GM18526 (cell line): ENCODE data around the gene ZIM2.

ENCODE experiments used
- POLR2A ChIP-seq: IDR thresholded peaks from 3 replicates; pipeline ENCODE4 v1.6.1; 2011; ENCODE audit not compliant: insufficient read length; ENCODE audit errors: extremely low read depth

Gene ZIM2

GRCh38 chr19:56840451-56841192, at the start of gene ZIM2, which contains the start of gene PEG3:
ZIM2 (minus strand) TSS chr19:56840726; CDS start chr19:56824277, 16,449 bp downstream.
PEG3 (minus strand) TSS chr19:56840726; CDS start chr19:56824655, 16,071 bp downstream.
- peak; percentile 35 for TF ChIP-seq POLR2A

GRCh38 chr19:56885173-56885985, 44.9 kb upstream of the ZIM2 start:
- no peak for TF ChIP-seq POLR2A

- no peak for TF ChIP-seq POLR2A
These were observed 43.9 kb upstream of the ZIM2 start for GRCh38 chr19:56884441-56884840.

GRCh38 chr19:56880592-56881190, 40.2 kb upstream of the ZIM2 start:
- TF ChIP-seq POLR2A, result no peak

GRCh38 chr19:56877069-56877715, 36.7 kb upstream of the ZIM2 start:
- TF ChIP-seq POLR2A, result no peak

GRCh38 chr19:56875717-56876116, 35.2 kb upstream of the ZIM2 start:
- TF ChIP-seq POLR2A, result no peak

GRCh38 chr19:56874530-56874929, 34.0 kb upstream of the ZIM2 start:
- no peak for TF ChIP-seq POLR2A

GRCh38 chr19:56873493-56873892, 33.0 kb upstream of the ZIM2 start:
- TF ChIP-seq POLR2A, result no peak

- TF ChIP-seq POLR2A, result no peak
These were observed 29.4 kb upstream of the ZIM2 start for GRCh38 chr19:56869886-56870285.

- no peak for TF ChIP-seq POLR2A
These were observed 27.9 kb upstream of the ZIM2 start for GRCh38 chr19:56868446-56868845.

- no peak for TF ChIP-seq POLR2A
These were observed 26.0 kb upstream of the ZIM2 start for GRCh38 chr19:56866538-56866937.

GRCh38 chr19:56864443-56865125, 24.1 kb upstream of the ZIM2 start:
- no peak for TF ChIP-seq POLR2A

- TF ChIP-seq POLR2A, result no peak
These were observed 22.2 kb upstream of the ZIM2 start for GRCh38 chr19:56862741-56863140.

GRCh38 chr19:56858026-56858425, 17.5 kb upstream of the ZIM2 start:
- TF ChIP-seq POLR2A, result no peak

GRCh38 chr19:56856822-56857221, 16.3 kb upstream of the ZIM2 start:
- no peak for TF ChIP-seq POLR2A
